ENCODE data around the gene CRISPLD2.
"Not testable (repeated sequence)": the region's sequence is repeated elsewhere in the genome, so short reads cannot be mapped to it uniquely, and the experiment has no call there.

Gene CRISPLD2

GRCh38 chr16:84937196-84938005 lies 117.6 kb downstream of the CRISPLD2 start:
- DNase-seq = no peak

GRCh38 chr16:84938616-84939015 lies 118.8 kb downstream of the CRISPLD2 start:
- DNase-seq = not testable (repeated sequence)

GRCh38 chr16:84940670-84941551 lies 121.1 kb downstream of the CRISPLD2 start:
- DNase-seq = no peak

GRCh38 chr16:84941921-84942320 lies 122.1 kb downstream of the CRISPLD2 start:
- DNase-seq = no peak

GRCh38 chr16:84942786-84943185 lies 123.0 kb downstream of the CRISPLD2 start:
- DNase-seq = no peak

GRCh38 chr16:84943620-84944019 lies 123.8 kb downstream of the CRISPLD2 start:
- no peak for DNase-seq

- no peak for DNase-seq
These were observed 127.2 kb downstream of the CRISPLD2 start for GRCh38 chr16:84947022-84947421.

- DNase-seq = no peak
These were observed 128.4 kb downstream of the CRISPLD2 start for GRCh38 chr16:84947996-84948850.

- no peak for DNase-seq
These were observed 129.2 kb downstream of the CRISPLD2 start for GRCh38 chr16:84948851-84949610.

GRCh38 chr16:84949772-84950436 lies 130.1 kb downstream of the CRISPLD2 start:
- no peak for DNase-seq

GRCh38 chr16:84950906-84951305 lies 131.1 kb downstream of the CRISPLD2 start:
- DNase-seq = no peak

GRCh38 chr16:84952335-84953189 lies 132.8 kb downstream of the CRISPLD2 start:
- DNase-seq = no peak

GRCh38 chr16:84953190-84953746 lies 133.5 kb downstream of the CRISPLD2 start:
- no peak for DNase-seq

GRCh38 chr16:84955427-84955826 lies 135.6 kb downstream of the CRISPLD2 start:
- no peak for DNase-seq

- no peak for DNase-seq
These were observed 137.4 kb downstream of the CRISPLD2 start for GRCh38 chr16:84957192-84957591.

GRCh38 chr16:84957792-84958191 lies 138.0 kb downstream of the CRISPLD2 start:
- DNase-seq = no peak
